Stimulated activated CD8-positive, alpha-beta memory T cell treated with anti-CD3 and anti-CD28 coated beads, Interleukin-2, amount 100 ng/mL, for 1 hour (primary cell): ENCODE measurements around the gene ELOVL6.
"Not testable (repeated sequence)": the region's sequence is repeated elsewhere in the genome, so short reads cannot be mapped to it uniquely, and the experiment has no call there.

Source experiments
- DNase-seq, 2 donors: peaks; one replicate each; pipeline ENCODE4 v3.0.0-alpha.2; 2020; ENCODE audit warnings: low read depth in 2 of 2

ELOVL6 gene

DNA sequence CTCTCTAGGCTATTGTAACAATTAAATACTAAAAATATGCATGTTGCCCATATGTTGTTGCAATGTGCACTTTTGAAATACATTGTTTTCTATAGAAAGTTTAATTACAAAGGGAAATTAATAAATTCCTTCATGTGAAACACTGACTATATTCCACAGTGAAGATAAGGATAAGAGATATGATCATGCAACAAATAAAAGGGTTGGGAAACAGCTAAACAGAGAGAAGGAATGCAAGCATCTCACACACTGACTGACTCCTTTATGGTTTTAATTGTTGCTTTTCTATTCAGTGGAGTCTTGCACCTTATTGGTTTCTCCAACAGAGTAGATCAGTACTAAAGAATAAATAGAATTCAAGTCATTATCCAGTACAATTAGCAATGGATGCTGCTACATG, 37.8 kb downstream of the ELOVL6 start:
- no peak for DNase-seq

- no peak for DNase-seq
Measured at GRCh38 chr4:110159541-110159940, 38.9 kb downstream of the ELOVL6 start.

DNA sequence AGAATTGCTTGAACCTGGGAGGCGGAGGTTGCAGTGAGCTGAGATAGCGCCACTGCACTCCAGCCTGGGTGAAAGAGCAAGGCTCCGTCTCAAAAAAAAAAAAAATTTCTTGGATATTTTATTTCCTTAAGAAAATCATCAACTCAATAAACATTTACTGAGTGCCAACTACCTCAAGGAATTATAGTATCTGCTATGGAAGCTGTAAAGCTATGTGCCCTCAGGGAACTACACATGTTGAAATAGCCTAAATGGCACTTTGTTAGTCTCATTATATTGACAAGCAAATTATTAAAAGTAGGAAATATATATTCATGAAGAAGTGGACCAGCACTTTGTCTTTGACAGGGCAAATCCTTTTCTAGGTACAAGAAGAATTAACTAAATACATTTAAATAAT, 40.8 kb downstream of the ELOVL6 start:
- no peak for DNase-seq

- DNase-seq = not testable (repeated sequence)
Measured at GRCh38 chr4:110157166-110157565, 41.2 kb downstream of the ELOVL6 start.

DNA sequence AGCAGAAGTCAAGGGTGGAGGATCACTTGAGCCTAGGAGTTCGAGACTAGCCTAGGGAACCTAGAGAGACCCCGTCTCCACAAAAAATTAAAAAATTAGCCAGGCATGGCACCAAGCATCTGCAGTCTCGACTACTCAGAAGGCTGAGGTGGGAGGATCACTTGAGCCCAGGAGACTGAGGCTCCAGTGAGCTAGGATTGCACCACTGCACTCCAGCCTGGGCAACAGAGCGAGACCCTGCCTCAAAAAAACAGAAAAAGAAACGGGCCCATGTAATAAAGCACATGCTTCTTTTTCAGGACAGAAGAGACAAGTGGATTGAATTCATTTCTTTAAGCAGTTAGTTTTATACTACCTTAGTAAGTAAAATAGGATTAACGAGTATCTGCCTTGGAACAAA, 42.0 kb downstream of the ELOVL6 start:
- DNase-seq = no peak

DNA sequence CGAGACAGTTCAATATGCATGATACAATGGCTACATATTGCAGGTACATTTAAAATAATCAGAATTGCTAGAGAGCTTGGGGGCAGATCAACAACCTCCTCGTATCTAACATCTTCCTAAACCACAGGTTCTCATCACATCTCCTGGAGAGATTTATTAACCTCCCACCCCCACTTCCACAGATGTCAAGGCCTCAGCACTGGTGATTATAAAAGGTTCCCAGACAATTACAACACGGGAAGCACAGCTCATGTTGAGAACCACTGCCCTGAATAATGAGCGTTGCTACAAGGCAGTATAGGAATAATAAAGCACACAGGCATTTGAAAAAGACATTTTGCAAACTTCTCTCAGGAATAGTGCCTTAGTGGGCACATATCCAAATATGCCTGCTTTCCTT, 42.8 kb downstream of the ELOVL6 start:
- DNase-seq = no peak

DNA sequence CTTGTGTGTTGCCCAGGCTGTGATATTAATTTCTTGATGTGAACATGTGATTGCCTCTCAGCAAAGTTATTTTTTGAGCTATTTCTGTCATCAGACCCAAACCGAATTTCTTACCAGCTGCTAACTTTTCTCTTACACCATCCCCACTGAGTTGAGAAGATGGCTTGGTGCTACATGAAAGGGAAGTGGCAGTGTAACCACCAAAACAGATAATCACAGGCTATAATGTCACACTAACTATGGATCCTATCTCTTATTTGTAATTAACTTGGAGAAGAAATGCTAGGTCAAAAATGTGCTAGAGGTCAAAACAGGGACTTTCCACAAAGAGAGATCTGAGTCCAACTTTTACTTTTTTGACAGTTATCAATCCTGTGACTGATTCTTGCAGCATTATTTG, 43.8 kb downstream of the ELOVL6 start:
- no peak for DNase-seq

- no peak for DNase-seq
Measured at GRCh38 chr4:110152386-110152785, 46.0 kb downstream of the ELOVL6 start.

- DNase-seq = no peak
Measured at GRCh38 chr4:110149089-110149488, 49.3 kb downstream of the ELOVL6 start.

GRCh38 chr4:110142461-110142860, 56.0 kb downstream of the ELOVL6 start:
- DNase-seq = no peak

- DNase-seq = no peak
Measured at GRCh38 chr4:110139815-110140214, 58.6 kb downstream of the ELOVL6 start.

DNA sequence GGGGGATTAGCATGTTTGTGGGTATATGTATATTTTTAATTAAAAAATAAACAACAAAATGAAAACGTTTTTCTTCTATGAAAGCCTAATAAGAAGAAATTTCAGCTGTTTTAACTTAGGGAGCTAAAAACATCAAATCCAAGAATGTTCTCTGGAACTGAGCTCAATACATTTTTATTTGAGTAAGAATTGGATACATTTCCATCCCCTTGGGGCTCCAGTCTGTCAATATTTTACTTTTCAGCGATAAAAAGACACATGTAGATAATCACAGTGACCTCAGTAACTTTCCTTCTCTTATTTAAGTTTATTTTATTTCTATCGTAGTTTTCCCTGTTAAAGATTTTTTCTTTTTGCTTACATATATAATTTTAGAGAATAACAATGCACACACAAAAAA, 59.3 kb downstream of the ELOVL6 start:
- no peak for DNase-seq

- DNase-seq = no peak
Measured at GRCh38 chr4:110138551-110138950, 59.9 kb downstream of the ELOVL6 start.

GRCh38 chr4:110137829-110138228, 60.6 kb downstream of the ELOVL6 start:
- DNase-seq = no peak

- DNase-seq = no peak
Measured at GRCh38 chr4:110135523-110135922, 62.9 kb downstream of the ELOVL6 start.

DNA sequence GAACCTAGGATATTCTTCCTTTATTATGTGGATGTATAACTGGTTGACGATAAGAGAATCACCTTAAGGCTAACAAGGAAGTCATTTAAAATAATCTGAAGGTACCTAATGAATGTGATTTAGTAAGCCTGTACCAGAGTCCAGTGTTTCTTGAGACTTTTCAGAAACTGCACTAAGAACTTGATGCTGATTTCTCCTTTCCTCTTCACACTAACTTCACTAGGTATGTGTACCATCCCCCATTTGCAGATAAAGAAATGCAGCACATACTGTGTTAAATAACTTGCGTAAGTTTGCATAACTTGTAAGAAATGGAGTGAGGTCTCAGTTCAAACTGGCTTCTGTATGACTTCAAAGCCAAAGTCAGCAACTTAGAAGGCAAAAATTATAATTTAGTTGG, 63.3 kb downstream of the ELOVL6 start:
- no peak for DNase-seq

DNA sequence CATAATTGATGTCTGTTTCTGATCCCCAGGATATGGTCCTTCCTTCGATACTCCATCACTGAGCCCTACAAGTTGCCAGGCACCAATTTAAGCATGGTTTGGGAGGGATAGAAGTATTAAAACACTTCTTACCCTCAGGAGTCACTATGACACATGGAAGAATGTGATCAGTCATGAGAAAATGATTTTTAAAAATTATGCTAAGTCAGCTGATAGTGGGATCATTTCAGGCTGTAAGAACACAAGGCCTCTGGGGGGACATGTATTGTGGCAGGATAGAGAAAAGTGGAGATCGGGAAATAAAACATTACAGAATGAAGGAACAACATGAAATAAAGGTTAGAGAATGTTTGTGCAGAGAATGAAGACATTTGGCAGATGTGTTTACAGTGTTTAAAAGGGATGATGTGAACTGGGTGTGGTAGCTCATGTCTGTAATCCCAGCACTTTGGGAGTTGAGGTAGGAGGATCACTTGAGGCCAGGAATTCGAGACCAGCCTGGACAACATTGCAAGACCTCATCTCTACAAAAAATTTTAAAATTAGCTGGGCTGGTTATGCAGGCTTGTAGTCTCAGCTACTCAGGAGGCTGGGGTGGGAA, 64.0 kb downstream of the ELOVL6 start:
- no peak for DNase-seq

GRCh38 chr4:110132816-110133719, 65.3 kb downstream of the ELOVL6 start:
- no peak for DNase-seq

DNA sequence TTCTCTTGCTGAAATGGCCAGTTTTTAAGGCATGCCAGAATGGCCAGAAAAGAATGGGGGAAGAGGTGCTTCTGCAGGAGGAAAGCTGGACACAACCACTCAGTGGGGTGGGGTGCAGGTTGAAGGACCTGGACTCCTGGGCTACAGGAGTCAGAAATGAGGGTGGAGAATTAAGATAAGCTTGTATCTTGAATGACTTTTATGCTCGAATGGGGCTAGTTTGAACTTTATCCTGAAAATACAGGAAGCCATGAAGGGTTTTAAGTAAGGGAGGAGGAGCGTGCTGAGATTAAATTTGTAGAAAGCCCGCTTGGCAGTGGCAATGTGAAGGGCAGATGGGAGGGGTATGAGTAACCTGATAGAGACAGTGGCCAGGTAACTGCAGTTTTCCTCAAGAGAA, 66.5 kb downstream of the ELOVL6 start:
- DNase-seq = no peak

GRCh38 chr4:110130576-110131358, 67.6 kb downstream of the ELOVL6 start:
- DNase-seq = no peak

DNA sequence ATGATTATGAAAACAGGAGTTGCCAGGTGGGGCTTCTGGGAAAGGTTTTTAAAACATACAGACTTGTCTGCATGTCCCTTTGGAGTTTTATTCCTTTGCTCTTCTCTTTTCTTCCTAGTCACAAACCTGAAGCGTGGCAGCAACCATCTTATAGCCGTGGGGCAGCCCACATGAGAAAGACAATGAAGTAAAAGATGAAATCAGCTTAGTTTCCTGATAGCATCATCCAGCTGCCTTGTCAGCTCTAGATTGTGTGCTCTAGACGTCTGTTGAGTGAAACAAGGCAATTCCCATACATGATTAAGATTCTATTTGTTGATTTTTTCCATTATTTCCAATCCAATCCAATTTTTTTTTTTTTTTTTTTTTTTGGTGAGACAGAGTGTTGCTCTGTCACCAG, 68.9 kb downstream of the ELOVL6 start:
- no peak for DNase-seq

DNA sequence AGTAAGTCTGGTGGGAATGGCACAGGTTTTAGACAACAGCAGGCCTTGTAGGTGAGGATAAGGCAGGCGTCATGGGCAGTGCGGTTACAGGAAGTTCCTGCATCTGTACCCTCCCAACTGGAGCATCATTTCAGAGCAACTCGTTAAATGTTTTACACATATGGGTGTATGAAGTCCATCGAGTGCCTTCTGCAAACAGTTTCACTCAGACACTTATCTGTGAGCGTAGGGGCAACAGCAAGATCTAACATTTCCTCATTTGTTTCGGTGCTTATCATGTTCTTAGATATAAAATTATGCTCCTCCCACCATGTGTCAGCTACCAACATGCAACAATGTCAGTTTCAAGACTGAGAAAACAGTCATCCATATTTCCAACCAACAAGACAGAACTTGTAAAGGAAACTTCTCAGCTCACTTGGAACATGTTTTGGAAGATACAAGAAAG, 69.9 kb downstream of the ELOVL6 start:
- DNase-seq = no peak

DNA sequence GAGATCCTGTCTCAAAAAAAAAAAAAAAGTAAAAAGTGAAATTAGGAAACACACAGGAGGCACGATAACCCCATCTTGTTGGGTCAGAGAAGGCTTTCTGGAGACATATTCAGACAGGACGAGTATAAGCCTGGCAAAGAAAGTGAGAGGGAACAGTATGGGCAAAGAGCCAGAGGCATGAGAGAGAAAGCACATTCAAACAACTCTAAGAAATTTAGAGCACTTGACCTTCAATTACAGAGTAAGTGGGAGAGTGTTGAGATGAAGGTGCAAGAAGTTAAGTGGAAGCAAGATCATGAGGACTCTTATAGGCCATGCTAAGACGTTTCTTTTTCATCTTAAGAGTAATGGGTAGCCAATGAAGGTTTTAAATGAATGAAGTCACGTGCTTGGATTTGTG, 70.4 kb downstream of the ELOVL6 start:
- no peak for DNase-seq
